GM12864 (cell line): ENCODE measurements around the gene UBE2I.
A peak's percentile ranks its signal among the peaks of the same experiment; 100 is the strongest.

Experiments
- DNase-seq: peaks from one replicate; pipeline ENCODE4 v3.0.0-alpha.2; 2011; ENCODE audit warnings: low read depth
- H3K4me3 ChIP-seq: 2 replicates; pipeline ENCODE4 v1.5.1; 2011; ENCODE audit warnings: mild to moderate bottlenecking, low read depth, low read length, control low read depth
- CTCF ChIP-seq: IDR thresholded peaks from 2 replicates; pipeline ENCODE4 v1.5.1; 2011; ENCODE audit warnings: low read depth, mild to moderate bottlenecking, moderate library complexity, low read length, control low read depth, inconsistent platforms; ENCODE audit errors: missing control alignments

UBE2I gene

GRCh38 chr16:1308977-1309885 is at the start of gene UBE2I:
UBE2I (plus strand) TSS chr16:1309636; CDS start chr16:1314031, 4,395 bp downstream.
- no peak for TF ChIP-seq CTCF
- peak; percentile 94 for DNase-seq

GRCh38 chr16:1259760-1260068 is 49.7 kb upstream of the UBE2I start:
- TF ChIP-seq CTCF, result no peak
- no peak for DNase-seq
- H3K4me3 ChIP-seq, result no peak overlapping the region

More at GRCh38 chr16:1308977-1309885, at the start of gene UBE2I:
- H3K4me3 ChIP-seq, result peak within 1 kb of the TSS; percentile 64

DNA sequence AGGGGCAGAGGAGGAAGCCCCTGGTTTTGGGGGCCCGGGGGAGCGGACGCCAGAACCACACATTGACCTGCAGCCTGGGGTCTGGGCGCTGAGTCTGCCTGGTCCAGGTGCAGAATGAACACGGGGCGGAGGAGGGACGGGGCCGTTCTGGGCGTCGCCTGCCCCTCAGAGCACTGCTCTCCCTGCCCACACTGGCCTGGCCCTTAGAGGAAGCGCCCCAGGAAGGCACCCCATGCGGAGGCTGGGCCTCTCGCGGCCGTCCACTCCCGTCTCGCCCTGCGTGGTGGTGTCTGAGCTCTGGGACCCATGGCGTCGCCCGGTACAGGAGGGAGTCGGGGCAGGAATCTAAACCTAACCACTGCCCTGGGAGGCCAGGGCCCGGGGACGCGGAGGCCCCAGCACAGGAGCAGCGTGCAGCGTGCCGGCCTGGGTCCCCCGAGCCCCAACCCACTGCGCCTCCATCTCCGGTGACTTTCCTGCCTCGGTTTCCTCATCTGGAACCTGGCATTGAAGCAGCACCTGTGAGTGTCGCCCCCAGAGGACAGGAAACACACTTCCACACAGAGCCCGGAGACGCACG is 49.2 kb upstream of the UBE2I start:
- no peak overlapping the region for H3K4me3 ChIP-seq

DNA sequence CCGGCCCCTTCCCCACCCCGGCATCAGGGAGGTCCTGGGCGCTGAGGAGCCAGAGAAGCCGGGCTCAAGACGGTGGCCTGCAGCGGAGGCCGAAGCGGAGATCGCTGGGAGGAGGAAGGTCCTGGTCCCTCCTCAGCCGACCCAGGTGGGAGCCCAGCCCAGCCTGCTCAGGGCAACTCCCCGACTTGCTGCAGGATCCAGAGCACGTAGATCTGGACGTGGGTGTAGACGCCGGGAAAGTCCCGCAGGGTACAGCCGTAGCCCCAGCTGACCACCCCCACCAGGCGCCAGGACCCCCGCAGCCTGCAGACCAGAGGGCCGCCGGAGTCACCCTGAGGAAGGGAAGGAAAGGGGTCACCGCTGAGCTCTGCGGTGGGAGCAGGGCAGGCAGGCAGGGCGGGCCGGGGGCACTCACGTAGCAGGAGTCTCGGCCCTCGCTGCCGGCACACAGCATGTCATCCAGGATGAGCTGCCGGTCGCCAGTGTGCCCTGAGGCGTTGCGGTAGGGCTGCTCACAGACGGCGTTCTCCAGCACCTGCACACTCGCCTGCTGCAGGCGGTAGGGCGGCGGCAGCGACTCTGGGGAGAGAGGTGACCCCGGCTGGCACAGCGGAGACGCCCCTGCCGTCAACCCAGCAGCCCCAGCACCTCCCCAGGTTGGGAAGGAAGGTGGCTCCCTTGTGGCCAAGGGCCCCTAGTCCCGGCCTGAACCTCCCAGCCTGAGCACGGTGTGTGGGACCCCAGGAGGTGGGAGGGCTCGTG is 48.1 kb upstream of the UBE2I start:
- H3K4me3 ChIP-seq, result no peak overlapping the region
- no peak for TF ChIP-seq CTCF
- DNase-seq, result no peak

More for the DNA sequence above, 49.2 kb upstream of the UBE2I start:
- no peak for DNase-seq
- TF ChIP-seq CTCF, result no peak

- DNase-seq, result no peak
- TF ChIP-seq CTCF, result no peak
- H3K4me3 ChIP-seq, result no peak overlapping the region
These were observed 47.1 kb upstream of the UBE2I start for GRCh38 chr16:1262210-1262845.

DNA sequence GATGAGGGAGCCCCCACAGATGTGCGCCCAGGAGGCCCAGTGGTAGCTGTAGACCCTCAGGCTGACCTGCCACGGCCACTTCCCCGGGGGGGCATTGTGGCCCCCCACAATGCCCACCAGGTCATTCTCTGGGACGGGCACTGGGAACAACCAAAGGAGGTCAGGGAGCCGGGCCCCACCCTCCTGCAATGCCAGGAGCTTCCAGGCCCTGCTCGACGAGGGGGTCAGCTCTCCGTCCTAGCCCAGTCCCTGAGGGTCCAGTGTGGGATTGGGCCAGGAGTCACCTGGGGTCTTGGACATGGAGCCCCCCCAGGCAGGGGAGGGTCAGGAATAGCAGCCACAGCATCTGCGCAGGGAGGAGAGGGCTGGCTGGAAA is 46.6 kb upstream of the UBE2I start:
- no peak overlapping the region for H3K4me3 ChIP-seq
- no peak for TF ChIP-seq CTCF
- DNase-seq, result no peak
